Effector memory CD4-positive, alpha-beta T cell (primary cell): Measurements from ENCODE around the gene SGTB.

Experiments
- DNase-seq, 3 donors: peaks; one replicate each; pipeline ENCODE4 v3.0.0-alpha.2; 2020
- H3K27ac ChIP-seq: 2 replicates; pipeline ENCODE4 v1.7.0; 2013; ENCODE audit warnings: mild to moderate bottlenecking, low read length, moderate library complexity; ENCODE audit not compliant: insufficient read depth, poor library complexity, severe bottlenecking
- H3K27me3 ChIP-seq: replicated peaks from 2 replicates; pipeline ENCODE4 v1.7.0; 2013; ENCODE audit warnings: mild to moderate bottlenecking, low read length; ENCODE audit not compliant: insufficient read depth, control insufficient read depth, poor library complexity, severe bottlenecking
- H3K36me3 ChIP-seq: 2 replicates; pipeline ENCODE4 v1.7.0; 2013; ENCODE audit warnings: mild to moderate bottlenecking, low read length, moderate library complexity; ENCODE audit not compliant: control insufficient read depth, insufficient read depth
- H3K4me1 ChIP-seq: 2 replicates; pipeline ENCODE4 v1.7.0; 2013; ENCODE audit warnings: low read length, mild to moderate bottlenecking; ENCODE audit not compliant: control insufficient read depth, insufficient read depth, poor library complexity, severe bottlenecking
- H3K4me3 ChIP-seq: 2 replicates; pipeline ENCODE4 v1.7.0; 2013; ENCODE audit warnings: low read length, low read depth, mild to moderate bottlenecking; ENCODE audit not compliant: insufficient read depth, poor library complexity, severe bottlenecking
- H3K9me3 ChIP-seq: 2 replicates; pipeline ENCODE4 v1.7.0; 2013; ENCODE audit warnings: mild to moderate bottlenecking, low read length, moderate library complexity; ENCODE audit not compliant: control insufficient read depth

The SGTB gene

DNA sequence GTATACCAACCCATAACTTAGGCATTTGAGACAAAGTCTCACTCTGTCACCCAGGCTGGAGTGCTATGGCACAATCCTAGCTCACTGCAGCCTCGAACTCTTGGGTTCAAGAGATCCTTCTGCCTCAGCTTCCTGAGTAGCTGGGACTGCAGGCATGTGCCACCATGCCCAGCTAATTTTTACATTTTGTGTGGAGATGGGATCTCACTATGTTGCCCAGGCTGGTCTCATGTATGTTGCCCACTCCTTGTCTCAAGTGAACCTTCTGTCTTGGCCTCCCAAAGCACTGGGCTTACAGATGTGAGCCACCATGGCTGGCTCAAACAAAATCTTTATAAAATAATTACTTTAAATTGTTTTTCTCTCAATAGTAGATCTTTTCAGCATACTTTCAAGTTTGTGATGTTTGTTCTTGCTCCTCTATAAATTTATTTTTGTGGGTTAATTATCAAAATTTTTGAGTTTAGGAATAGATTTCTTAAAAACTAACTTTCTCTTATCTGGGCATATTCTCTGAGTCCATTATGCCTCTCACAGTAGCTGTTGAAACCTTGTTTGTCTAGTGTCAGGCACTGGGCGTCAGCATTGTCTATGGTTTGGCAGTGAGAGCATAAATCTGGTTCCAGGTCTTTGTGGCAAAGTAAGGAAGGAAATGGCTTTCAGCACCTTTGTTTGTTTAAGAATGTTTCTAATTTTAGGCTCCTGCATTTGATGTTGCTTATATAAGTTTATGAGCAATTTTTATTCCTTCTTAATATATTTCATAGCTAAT lies 38.8 kb upstream of the SGTB start:
- H3K9me3 ChIP-seq = no peaks in the 10 kb centered on the region
- no peak overlapping the region for H3K27ac ChIP-seq
- H3K4me1 ChIP-seq = no peaks in the 10 kb centered on the region
- H3K27me3 ChIP-seq = no peaks in the 10 kb centered on the region
- no peak overlapping the region for H3K4me3 ChIP-seq
- DNase-seq = peak; percentile 14 to 38 (median 31)
- no peaks in the 10 kb centered on the region for H3K36me3 ChIP-seq

DNA sequence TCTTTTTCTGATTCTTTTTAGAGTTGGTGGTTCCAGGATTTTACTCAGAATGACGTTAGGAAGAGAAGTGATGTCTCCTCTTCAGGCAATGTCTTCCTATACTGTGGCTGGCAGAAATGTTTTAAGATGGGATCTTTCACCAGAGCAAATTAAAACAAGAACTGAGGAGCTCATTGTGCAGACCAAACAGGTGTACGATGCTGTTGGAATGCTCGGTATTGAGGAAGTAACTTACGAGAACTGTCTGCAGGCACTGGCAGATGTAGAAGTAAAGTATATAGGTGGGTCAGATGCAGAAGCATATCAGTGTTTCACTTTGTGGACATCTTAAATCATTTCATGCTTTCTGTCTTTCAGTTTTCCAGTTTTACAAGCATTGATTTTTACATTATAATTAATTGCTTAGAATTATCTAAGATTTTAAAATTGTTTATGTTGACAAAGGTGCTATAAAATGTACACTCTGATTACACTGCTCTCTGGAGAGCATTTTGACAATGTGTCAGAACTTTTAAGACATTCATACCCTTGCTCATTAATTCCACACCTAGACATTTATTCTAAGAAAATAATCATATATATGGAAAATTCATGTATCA lies 36.7 kb upstream of the SGTB start:
- no peak for DNase-seq
- Histone ChIP-seq H3K9me3 (no peaks in the 10 kb centered on the region), H3K27me3 (no peaks in the 10 kb centered on the region), H3K4me3 (no peak overlapping the region), H3K27ac (no peak overlapping the region), H3K36me3 (no peaks in the 10 kb centered on the region), H3K4me1 (no peaks in the 10 kb centered on the region)

- Histone ChIP-seq H3K27me3 (no peaks in the 10 kb centered on the region), H3K36me3 (no peaks in the 10 kb centered on the region), H3K4me1 (no peaks in the 10 kb centered on the region), H3K27ac (no peak overlapping the region), H3K9me3 (no peaks in the 10 kb centered on the region), H3K4me3 (no peak overlapping the region)
- DNase-seq = no peak
These were observed 31.3 kb upstream of the SGTB start for GRCh38 chr5:65753189-65753588.

DNA sequence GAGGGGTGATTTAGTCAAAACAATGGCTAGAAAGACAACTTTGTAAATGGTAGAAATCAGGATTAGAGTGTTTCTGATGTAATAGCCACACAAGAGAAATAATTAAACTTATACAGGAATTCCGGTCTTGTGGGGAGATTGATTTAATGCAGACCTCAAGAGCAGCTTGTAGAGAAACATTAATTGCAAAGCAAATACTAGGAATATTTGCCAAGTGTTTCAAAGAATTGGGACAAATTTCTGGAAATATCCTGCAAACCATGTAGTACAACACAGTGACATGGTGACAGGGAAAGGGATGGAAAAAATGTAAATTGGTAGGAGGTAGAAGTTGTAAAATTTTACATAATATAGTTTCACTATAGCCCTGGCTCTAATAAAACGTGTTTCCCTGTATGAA lies 29.0 kb upstream of the SGTB start:
- Histone ChIP-seq H3K4me3 (no peak overlapping the region), H3K36me3 (no peaks in the 10 kb centered on the region), H3K27ac (no peak overlapping the region), H3K4me1 (no peaks in the 10 kb centered on the region), H3K27me3 (no peaks in the 10 kb centered on the region), H3K9me3 (no peaks in the 10 kb centered on the region)
- DNase-seq = no peak

- DNase-seq = no peak
- Histone ChIP-seq H3K36me3 (no peaks in the 10 kb centered on the region), H3K27ac (no peak overlapping the region), H3K27me3 (no peaks in the 10 kb centered on the region), H3K4me3 (no peak overlapping the region), H3K9me3 (no peaks in the 10 kb centered on the region), H3K4me1 (no peaks in the 10 kb centered on the region)
These were observed 28.0 kb upstream of the SGTB start for GRCh38 chr5:65749956-65750355.

DNA sequence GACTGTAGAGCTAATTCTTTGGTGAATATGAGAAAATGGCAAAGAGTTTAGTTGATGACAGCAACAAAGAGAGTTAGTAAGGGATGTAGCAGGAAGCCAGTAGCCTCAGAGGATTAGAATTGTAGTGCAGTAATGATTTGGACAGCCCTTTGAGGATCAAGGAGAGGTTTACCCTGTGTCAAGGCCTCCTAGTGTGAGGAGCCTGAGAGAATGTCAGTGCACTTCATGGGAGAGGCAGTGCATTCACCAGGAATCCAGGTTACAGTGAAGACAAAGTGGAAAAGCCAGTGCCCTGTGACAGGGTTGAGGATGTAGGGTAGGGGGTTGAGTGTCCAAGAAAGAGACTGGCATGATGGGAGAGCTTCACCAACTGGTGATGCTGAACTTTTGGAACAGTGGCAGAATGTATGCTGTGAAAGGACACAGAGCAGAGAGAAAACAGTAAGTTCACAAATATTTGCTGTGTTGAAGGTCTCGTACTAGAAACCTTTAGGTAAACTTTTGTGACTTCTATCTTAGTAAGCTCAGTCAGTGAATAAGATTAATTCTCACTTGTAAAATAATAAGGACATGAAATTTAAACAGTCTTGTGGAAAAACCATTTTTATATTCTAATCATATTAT lies 27.4 kb upstream of the SGTB start:
- no peaks in the 10 kb centered on the region for H3K36me3 ChIP-seq
- H3K27ac ChIP-seq = no peak overlapping the region
- H3K27me3 ChIP-seq = no peaks in the 10 kb centered on the region
- H3K4me3 ChIP-seq = no peak overlapping the region
- no peaks in the 10 kb centered on the region for H3K9me3 ChIP-seq
- H3K4me1 ChIP-seq = no peaks in the 10 kb centered on the region
- DNase-seq = no peak

- Histone ChIP-seq H3K27me3 (no peaks in the 10 kb centered on the region), H3K4me3 (no peak overlapping the region), H3K36me3 (no peaks in the 10 kb centered on the region), H3K4me1 (no peaks in the 10 kb centered on the region), H3K27ac (no peak overlapping the region), H3K9me3 (no peaks in the 10 kb centered on the region)
- no peak for DNase-seq
These were observed 20.8 kb upstream of the SGTB start for GRCh38 chr5:65742565-65743231.

DNA sequence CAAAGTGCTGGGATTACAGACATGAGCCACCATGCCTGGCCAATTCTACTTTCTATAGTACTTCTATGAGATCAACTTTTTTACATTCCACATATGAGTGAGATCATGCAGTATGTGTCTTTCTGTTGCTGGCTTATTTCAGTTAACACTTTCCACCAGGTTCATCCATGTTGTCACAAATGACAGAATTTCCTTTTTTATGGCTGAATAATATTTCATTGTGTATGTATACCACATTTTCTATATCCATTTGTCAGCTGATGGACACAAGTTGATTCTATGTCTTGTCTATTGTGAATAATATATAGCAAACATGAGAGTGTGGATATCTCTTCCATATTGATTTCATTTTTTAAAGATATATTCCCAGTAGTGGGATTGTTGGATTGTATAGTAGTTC lies 17.3 kb upstream of the SGTB start:
- Histone ChIP-seq H3K36me3 (no peaks in the 10 kb centered on the region), H3K27me3 (no peaks in the 10 kb centered on the region)
- no peak for DNase-seq

DNA sequence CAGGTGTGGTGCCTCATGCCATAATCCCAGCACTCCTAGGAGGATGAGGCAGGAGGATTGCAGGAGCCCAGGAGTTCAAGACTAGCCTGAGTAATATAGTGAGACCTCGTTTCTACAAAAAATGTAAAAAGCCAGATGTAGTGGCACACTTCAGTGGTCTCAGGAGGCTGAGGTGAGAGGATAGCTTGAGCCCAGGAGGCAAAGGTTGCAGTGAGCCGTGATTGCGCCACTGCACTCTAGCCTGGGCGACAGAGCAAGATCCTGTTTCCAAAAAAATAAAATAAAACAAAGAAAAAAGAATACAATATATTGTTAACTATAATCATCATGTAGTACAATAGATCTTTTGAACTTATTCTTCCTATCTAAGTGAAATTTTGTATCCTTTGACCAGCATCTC lies 16.4 kb upstream of the SGTB start:
- H3K4me1 ChIP-seq = no peaks in the 10 kb centered on the region
- H3K9me3 ChIP-seq = no peaks in the 10 kb centered on the region
- no peak overlapping the region for H3K4me3 ChIP-seq
- no peak overlapping the region for H3K27ac ChIP-seq
- no peaks in the 10 kb centered on the region for H3K27me3 ChIP-seq
- DNase-seq = no peak
- no peaks in the 10 kb centered on the region for H3K36me3 ChIP-seq

More for the DNA sequence above, 17.3 kb upstream of the SGTB start:
- no peaks in the 10 kb centered on the region for H3K9me3 ChIP-seq
- H3K27ac ChIP-seq = no peak overlapping the region
- no peaks in the 10 kb centered on the region for H3K4me1 ChIP-seq
- H3K4me3 ChIP-seq = no peak overlapping the region

GRCh38 chr5:65737842-65738241 lies 15.9 kb upstream of the SGTB start:
- no peak for DNase-seq
- H3K4me1 ChIP-seq = no peaks in the 10 kb centered on the region
- no peaks in the 10 kb centered on the region for H3K9me3 ChIP-seq
- no peak overlapping the region for H3K27ac ChIP-seq
- H3K27me3 ChIP-seq = no peaks in the 10 kb centered on the region
- H3K4me3 ChIP-seq = no peak overlapping the region
- no peaks in the 10 kb centered on the region for H3K36me3 ChIP-seq
